Aortic smooth muscle cell (primary cell): ENCODE results near the gene ERBB4. TPM values are rescaled to one million over a fixed set of nuclear protein-coding genes. Genes with fewer than 3 reads are reported as not detected.

Experiments
- total RNA-seq: library from RNA; depleted of rRNA; stranded (reverse); fragments of >200 nt; gene quantifications from 2 replicates; pipeline ENCODE4 v1.2.3, GENCODE V29; 2014

Gene ERBB4
- total RNA-seq = 7.7 and 17.0 TPM in 2 replicates

DNA sequence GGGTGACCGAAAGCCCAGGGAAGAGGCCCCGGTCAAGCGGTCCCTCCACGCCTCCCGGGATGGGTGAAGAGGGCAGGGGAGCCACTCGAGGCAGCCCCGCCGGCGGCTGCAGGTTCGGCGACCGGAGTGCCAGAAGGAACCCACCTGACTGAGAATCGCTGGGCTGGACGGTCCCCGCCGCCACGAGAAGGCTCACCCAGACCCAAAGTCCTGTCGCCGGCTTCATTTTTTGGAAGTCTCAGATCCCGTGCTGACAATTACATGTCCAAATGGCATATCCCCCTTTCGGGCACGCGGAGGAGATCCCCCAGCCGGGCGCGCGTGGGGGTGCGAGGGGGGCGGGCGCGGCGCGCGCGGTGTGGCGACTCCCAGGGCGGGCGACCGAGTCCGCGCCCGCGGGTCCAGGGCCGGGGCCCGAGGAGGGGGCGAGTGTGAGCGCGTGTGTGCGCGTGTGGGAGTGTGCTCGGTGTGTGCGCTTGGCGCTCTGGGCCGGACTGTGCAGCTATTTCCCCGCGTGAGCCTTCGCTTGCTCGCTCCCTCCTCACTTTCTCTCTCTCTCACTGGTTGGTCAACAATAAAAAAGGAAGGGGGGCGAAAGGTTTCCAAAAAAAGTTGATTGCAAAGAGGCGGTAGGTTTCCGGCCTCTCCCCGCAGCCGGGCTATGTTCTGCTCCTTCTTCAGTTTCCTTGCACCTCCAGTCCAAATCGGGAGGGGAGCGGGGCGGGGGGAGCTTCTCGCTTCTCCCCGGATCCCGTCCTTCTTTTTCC lies at the start of gene ERBB4:
Gene ERBB4 (minus strand): TSS at position 498 of the 767 bp plus-strand sequence. CDS start 272 bp downstream, at position 226.

